ENCODE results near the gene PPFIA3.

DNA sequence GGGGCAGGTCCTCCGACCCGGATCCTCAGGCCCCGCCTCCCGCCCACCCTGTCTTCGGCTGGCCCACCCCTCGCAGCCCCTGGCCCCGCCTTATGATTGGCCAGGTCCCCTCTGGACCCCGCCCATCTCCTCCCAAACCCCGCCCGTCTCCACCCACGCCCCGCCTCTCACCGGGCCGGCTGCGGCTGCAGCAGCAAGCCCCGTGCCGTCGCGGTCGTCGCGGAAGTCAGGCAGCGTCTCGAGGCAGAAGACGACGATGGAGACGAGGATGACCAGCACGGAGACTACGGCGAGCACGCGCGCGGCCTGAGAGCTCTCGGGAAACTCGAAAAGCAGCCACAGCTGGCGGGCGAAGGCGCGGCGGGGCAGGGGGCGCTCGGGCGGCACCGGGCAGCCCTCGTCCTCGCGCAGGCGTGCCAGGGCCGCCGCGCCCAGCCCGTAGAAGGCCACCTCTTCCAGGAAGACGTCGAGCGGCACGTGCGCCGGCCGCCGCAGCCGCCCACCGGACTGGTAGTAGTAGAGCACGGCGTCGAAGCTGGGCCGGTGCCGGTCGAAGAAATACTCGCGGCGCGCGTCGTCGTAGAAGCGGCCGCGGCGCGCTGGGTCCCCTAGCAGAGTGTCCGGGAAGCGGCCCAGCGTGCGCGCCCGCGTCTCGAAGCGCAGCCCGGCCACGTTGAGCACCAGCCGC lies 47.3 kb upstream of the PPFIA3 start:
- TF ChIP-seq, protein P1, sequence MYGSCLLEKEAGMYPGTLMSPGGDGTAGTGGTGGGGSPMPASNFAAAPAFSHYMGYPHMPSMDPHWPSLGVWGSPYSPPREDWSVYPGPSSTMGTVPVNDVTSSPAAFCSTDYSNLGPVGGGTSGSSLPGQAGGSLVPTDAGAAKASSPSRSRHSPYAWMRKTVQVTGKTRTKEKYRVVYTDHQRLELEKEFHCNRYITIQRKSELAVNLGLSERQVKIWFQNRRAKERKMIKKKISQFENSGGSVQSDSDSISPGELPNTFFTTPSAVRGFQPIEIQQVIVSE (CRISPR knock-in tag; IDR thresholded peaks at IDR 0.05; ENCODE audit: borderline replicate concordance), result no peak
- TF ChIP-seq, protein P2, sequence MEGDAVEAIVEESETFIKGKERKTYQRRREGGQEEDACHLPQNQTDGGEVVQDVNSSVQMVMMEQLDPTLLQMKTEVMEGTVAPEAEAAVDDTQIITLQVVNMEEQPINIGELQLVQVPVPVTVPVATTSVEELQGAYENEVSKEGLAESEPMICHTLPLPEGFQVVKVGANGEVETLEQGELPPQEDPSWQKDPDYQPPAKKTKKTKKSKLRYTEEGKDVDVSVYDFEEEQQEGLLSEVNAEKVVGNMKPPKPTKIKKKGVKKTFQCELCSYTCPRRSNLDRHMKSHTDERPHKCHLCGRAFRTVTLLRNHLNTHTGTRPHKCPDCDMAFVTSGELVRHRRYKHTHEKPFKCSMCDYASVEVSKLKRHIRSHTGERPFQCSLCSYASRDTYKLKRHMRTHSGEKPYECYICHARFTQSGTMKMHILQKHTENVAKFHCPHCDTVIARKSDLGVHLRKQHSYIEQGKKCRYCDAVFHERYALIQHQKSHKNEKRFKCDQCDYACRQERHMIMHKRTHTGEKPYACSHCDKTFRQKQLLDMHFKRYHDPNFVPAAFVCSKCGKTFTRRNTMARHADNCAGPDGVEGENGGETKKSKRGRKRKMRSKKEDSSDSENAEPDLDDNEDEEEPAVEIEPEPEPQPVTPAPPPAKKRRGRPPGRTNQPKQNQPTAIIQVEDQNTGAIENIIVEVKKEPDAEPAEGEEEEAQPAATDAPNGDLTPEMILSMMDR (IDR thresholded peaks at IDR 0.05), result no peak
- TF ChIP-seq ESRRA (CRISPR knock-in tag; IDR thresholded peaks at IDR 0.05; ENCODE audit: borderline replicate concordance) (peak; percentile 93; the same call in 1 of the 2 replicates), JUN (CRISPR knock-in tag; IDR thresholded peaks at IDR 0.05) (peak; percentile 98), CREB1 (CRISPR knock-in tag; IDR thresholded peaks at IDR 0.05) (0 out of 2 replicates have a peak, but pooled peaks have one; percentile 33)
- TF ChIP-seq, protein P3, sequence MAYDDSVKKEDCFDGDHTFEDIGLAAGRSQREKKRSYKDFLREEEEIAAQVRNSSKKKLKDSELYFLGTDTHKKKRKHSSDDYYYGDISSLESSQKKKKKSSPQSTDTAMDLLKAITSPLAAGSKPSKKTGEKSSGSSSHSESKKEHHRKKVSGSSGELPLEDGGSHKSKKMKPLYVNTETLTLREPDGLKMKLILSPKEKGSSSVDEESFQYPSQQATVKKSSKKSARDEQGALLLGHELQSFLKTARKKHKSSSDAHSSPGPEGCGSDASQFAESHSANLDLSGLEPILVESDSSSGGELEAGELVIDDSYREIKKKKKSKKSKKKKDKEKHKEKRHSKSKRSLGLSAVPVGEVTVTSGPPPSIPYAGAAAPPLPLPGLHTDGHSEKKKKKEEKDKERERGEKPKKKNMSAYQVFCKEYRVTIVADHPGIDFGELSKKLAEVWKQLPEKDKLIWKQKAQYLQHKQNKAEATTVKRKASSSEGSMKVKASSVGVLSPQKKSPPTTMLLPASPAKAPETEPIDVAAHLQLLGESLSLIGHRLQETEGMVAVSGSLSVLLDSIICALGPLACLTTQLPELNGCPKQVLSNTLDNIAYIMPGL (CRISPR knock-in tag; IDR thresholded peaks at IDR 0.05), result peak; percentile 69; the same call in 1 of the 2 replicates
- TF ChIP-seq, protein P4, sequence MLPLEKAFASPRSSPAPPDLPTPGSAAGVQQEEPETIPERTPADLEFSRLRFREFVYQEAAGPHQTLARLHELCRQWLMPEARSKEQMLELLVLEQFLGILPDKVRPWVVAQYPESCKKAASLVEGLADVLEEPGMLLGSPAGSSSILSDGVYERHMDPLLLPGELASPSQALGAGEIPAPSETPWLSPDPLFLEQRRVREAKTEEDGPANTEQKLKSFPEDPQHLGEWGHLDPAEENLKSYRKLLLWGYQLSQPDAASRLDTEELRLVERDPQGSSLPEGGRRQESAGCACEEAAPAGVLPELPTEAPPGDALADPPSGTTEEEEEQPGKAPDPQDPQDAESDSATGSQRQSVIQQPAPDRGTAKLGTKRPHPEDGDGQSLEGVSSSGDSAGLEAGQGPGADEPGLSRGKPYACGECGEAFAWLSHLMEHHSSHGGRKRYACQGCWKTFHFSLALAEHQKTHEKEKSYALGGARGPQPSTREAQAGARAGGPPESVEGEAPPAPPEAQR (CRISPR knock-in tag; IDR thresholded peaks at IDR 0.05), result no peak
- TF ChIP-seq, protein P5, sequence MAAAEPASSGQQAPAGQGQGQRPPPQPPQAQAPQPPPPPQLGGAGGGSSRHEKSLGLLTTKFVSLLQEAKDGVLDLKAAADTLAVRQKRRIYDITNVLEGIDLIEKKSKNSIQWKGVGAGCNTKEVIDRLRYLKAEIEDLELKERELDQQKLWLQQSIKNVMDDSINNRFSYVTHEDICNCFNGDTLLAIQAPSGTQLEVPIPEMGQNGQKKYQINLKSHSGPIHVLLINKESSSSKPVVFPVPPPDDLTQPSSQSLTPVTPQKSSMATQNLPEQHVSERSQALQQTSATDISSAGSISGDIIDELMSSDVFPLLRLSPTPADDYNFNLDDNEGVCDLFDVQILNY (CRISPR knock-in tag; IDR thresholded peaks at IDR 0.05), result peak; percentile 95
- TF ChIP-seq, protein P6, sequence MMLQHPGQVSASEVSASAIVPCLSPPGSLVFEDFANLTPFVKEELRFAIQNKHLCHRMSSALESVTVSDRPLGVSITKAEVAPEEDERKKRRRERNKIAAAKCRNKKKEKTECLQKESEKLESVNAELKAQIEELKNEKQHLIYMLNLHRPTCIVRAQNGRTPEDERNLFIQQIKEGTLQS (CRISPR knock-in tag; conservative IDR thresholded peaks at IDR 0.05), result no peak
